GM10248 (cell line): ENCODE results near the gene EPX.

Source experiments
- CTCF ChIA-PET: fragments of 300-600 bp; sonication (Branson Sonifier 250); formaldehyde crosslinking; extraction: SDS; loops from one replicate; lab custom pipeline; 2021; ENCODE audit warnings: antibody characterized with exemption; lab: Yijun Ruan, JAX
- POLR2A ChIA-PET: fragments of 350-650 bp; sonication (Branson Sonifier 250); formaldehyde crosslinking; extraction: SDS; loops from one replicate; lab custom pipeline; 2020; ENCODE audit warnings: antibody characterized with exemption; lab: Yijun Ruan, JAX
- DNase-seq: peaks from one replicate; pipeline ENCODE4 v3.0.0; 2012; ENCODE audit errors: extremely low spot score
- CTCF ChIP-seq: IDR thresholded peaks from 2 replicates; pipeline ENCODE4 v1.5.1; 2012; ENCODE audit warnings: mild to moderate bottlenecking, low read depth; ENCODE audit errors: extremely low read depth, missing control alignments, control extremely low read depth

The EPX gene

GRCh38 chr17:58244963-58245362 is 52.4 kb downstream of the EPX start:
- CTCF ChIA-PET: interaction anchor here (0.8 to 1.8 kb wide), 3 partner anchors 12 to 45 kb away, joined by 3 to 6 read pairs (median 3); partner anchors contain the start of gene MKS1
- POLR2A ChIA-PET: no interaction called here
- TF ChIP-seq CTCF: no peak
- DNase-seq: no peak

- POLR2A ChIA-PET: no interaction called here
- no peak for TF ChIP-seq CTCF
- no peak for DNase-seq
- CTCF ChIA-PET: interaction anchor here (0.8 to 1.8 kb wide), 3 partner anchors 13 to 46 kb away, joined by 3 to 6 read pairs (median 3); partner anchors contain the start of gene MKS1
Measured at GRCh38 chr17:58245428-58246103, 53.0 kb downstream of the EPX start.

- ChIA-PET POLR2A (no interaction called here), CTCF (interaction anchor here (1.1 to 4.9 kb wide), 7 partner anchors 10 to 187 kb away, joined by 3 to 77 read pairs (median 4); partner anchors contain the start of gene RNF43)
- TF ChIP-seq CTCF: no peak
- no peak for DNase-seq
Measured at GRCh38 chr17:58246104-58246740, 53.7 kb downstream of the EPX start.

- no peak for DNase-seq
- POLR2A ChIA-PET: no interaction called here
- CTCF ChIA-PET: interaction anchor here (1.1 to 4.9 kb wide), 8 partner anchors 9 to 187 kb away, joined by 3 to 77 read pairs (median 4); partner anchors contain the start of gene RNF43
Measured at GRCh38 chr17:58246781-58247180, 54.3 kb downstream of the EPX start.

GRCh38 chr17:58247511-58248363 is 55.2 kb downstream of the EPX start:
- TF ChIP-seq CTCF: no peak
- ChIA-PET POLR2A (no interaction called here), CTCF (interaction anchor here (1.1 to 4.9 kb wide), 16 partner anchors 9 to 267 kb away, joined by 3 to 84 read pairs (median 4); partner anchors contain the start of genes LPO, MPO, MTMR4 and RNF43)
- DNase-seq: no peak

More at GRCh38 chr17:58246781-58247180, 54.3 kb downstream of the EPX start:
- no peak for TF ChIP-seq CTCF

GRCh38 chr17:58248955-58249269 is 56.4 kb downstream of the EPX start:
- ChIA-PET POLR2A (no interaction called here), CTCF (interaction anchor here (0.6 to 4.9 kb wide), 24 partner anchors 9 to 201 kb away, joined by 3 to 84 read pairs (median 6); partner anchors contain the start of genes LPO and MKS1)
- TF ChIP-seq CTCF: no peak
- DNase-seq: no peak
